IMR-90 (cell line): ENCODE data around the gene NT5DC3. TPM values are rescaled to one million over a fixed set of nuclear protein-coding genes. Genes with fewer than 3 reads are reported as not detected.

Experiments used
- ATAC-seq: fragments of 200-7000 bp; cut with Tn5 transposase; 2 replicates; pipeline ENCODE4 v1.9.1; 2020; ENCODE audit warnings: low read depth, mild to moderate bottlenecking, moderate library complexity
- BruUV-seq: library from RNA; stranded (reverse); fragments of 400-500 nt; replicated peaks from 2 replicates; lab custom pipeline; 2021; lab: Mats Ljungman, UMichigan
- CTCF ChIA-PET: fragments of 300-600 bp; formaldehyde crosslinking; extraction: SDS; loops from one replicate; lab custom pipeline; 2021; ENCODE audit warnings: antibody characterized with exemption; lab: Yijun Ruan, JAX
- POLR2A ChIA-PET: fragments of 300-600 bp; sonication (Branson Sonifier 250); formaldehyde crosslinking; loops from one replicate; lab custom pipeline; 2022; ENCODE audit warnings: antibody characterized with exemption; ENCODE audit not compliant: unreplicated experiment; lab: Charles Lee
- DNase-seq: peaks from one replicate; pipeline ENCODE4 v3.0.0; 2013
- H2AFZ ChIP-seq: replicated peaks from 2 replicates; pipeline ENCODE3; 2013; ENCODE audit warnings: low read length, mild to moderate bottlenecking; ENCODE audit not compliant: poor library complexity
- H2AK5ac ChIP-seq: 2 replicates; pipeline ENCODE4 v1.6.1; 2013; ENCODE audit warnings: low read depth, low read length, inconsistent platforms
- H2AK9ac ChIP-seq: replicated peaks from 2 replicates; pipeline ENCODE3; 2013; ENCODE audit warnings: mild to moderate bottlenecking, low read depth, low read length, moderate library complexity; ENCODE audit not compliant: poor library complexity
- H2BK120ac ChIP-seq: 2 replicates; pipeline ENCODE4 v1.6.1; 2013; ENCODE audit warnings: low read depth, low read length, inconsistent platforms
- H2BK15ac ChIP-seq: 3 replicates; pipeline ENCODE4 v1.6.1; 2013; ENCODE audit warnings: low read depth, low read length, inconsistent platforms
- H2BK20ac ChIP-seq: 2 replicates; pipeline ENCODE4 v1.6.1; 2013; ENCODE audit warnings: low read depth, mild to moderate bottlenecking, inconsistent platforms, low read length, moderate library complexity
- H2BK5ac ChIP-seq: 2 replicates; pipeline ENCODE4 v1.6.1; 2013; ENCODE audit warnings: mild to moderate bottlenecking, low read depth, low read length, inconsistent platforms; ENCODE audit not compliant: poor library complexity, severe bottlenecking
- H3K14ac ChIP-seq: replicated peaks from 2 replicates; pipeline ENCODE4 v1.6.1; 2013; ENCODE audit warnings: low read depth, low read length, inconsistent platforms
- H3K18ac ChIP-seq: 2 replicates; pipeline ENCODE4 v1.6.1; 2013; ENCODE audit warnings: low read depth, low read length, control low read depth
- H3K23ac ChIP-seq: 2 replicates; pipeline ENCODE4 v1.6.1; 2013; ENCODE audit warnings: low read depth, low read length, inconsistent platforms
- H3K27ac ChIP-seq: 2 replicates; pipeline ENCODE4 v1.5.1; 2013; ENCODE audit warnings: mild to moderate bottlenecking, control low read depth, low read length; ENCODE audit not compliant: insufficient read depth
- H3K27me3 ChIP-seq: 2 replicates; pipeline ENCODE4 v1.6.1; 2013; ENCODE audit warnings: low read length; ENCODE audit not compliant: control insufficient read depth, insufficient read depth
- H3K36me3 ChIP-seq: 2 replicates; pipeline ENCODE4 v1.6.1; 2013; ENCODE audit warnings: low read length, mixed read lengths; ENCODE audit not compliant: control insufficient read depth, insufficient read depth
- H3K4ac ChIP-seq: 2 replicates; pipeline ENCODE4 v1.6.1; 2013; ENCODE audit warnings: low read depth, low read length, inconsistent platforms
- H3K4me1 ChIP-seq: 2 replicates; pipeline ENCODE4 v1.6.1; 2013; ENCODE audit warnings: low read length, mixed read lengths; ENCODE audit not compliant: control insufficient read depth, insufficient read depth
- H3K4me2 ChIP-seq: 2 replicates; pipeline ENCODE4 v1.6.1; 2013; ENCODE audit warnings: low read depth, mild to moderate bottlenecking, control low read depth, low read length, moderate library complexity
- H3K4me3 ChIP-seq: 2 replicates; pipeline ENCODE4 v1.5.1; 2013; ENCODE audit warnings: low read depth, mild to moderate bottlenecking, control low read depth, low read length, moderate library complexity; ENCODE audit not compliant: insufficient read depth
- H3K56ac ChIP-seq: 2 replicates; pipeline ENCODE4 v1.6.1; 2013; ENCODE audit warnings: low read length, inconsistent platforms; ENCODE audit not compliant: insufficient read depth; ENCODE audit errors: extremely low read depth
- H3K79me1 ChIP-seq, 2 experiments: 2 replicates each; pipeline ENCODE4 v1.6.1; 2013; ENCODE audit warnings: low read length in 2 of 2, inconsistent platforms in 1 of 2, low read depth in 1 of 2
- H3K9ac ChIP-seq: 2 replicates; pipeline ENCODE4 v1.6.1; 2013; ENCODE audit warnings: low read depth, low read length, control low read depth
- H3K9me1 ChIP-seq: 2 replicates; pipeline ENCODE4 v1.6.1; 2013; ENCODE audit warnings: low read length, inconsistent platforms; ENCODE audit not compliant: insufficient read depth
- H3K9me3 ChIP-seq: 2 replicates; pipeline ENCODE4 v1.6.1; 2013; ENCODE audit warnings: low read length; ENCODE audit not compliant: control insufficient read depth, insufficient read depth
- H4K20me1 ChIP-seq: 2 replicates; pipeline ENCODE4 v1.6.1; 2013; ENCODE audit warnings: low read length, inconsistent platforms; ENCODE audit not compliant: insufficient read depth
- H4K5ac ChIP-seq: 2 replicates; pipeline ENCODE4 v1.6.1; 2013; ENCODE audit warnings: mild to moderate bottlenecking, low read depth, low read length, control low read depth
- H4K8ac ChIP-seq, 2 experiments: 2 replicates each; pipeline ENCODE4 v1.6.1; 2013; ENCODE audit warnings: low read depth in 2 of 2, low read length in 2 of 2, control low read depth in 1 of 2, inconsistent platforms in 1 of 2
- H4K91ac ChIP-seq: 2 replicates; pipeline ENCODE4 v1.6.1; 2013; ENCODE audit warnings: low read depth, low read length, inconsistent platforms; ENCODE audit not compliant: insufficient read depth
- CHD1 ChIP-seq: IDR thresholded peaks from 2 replicates; pipeline ENCODE4 v1.6.1; 2012; ENCODE audit warnings: low read depth, low read length, improper control_type of control experiment
- WGBS, 2 experiments: methylation state at CpG; one replicate each; pipeline versions ENCODE4 v1.1.5 to v1.1.7; 2013; ENCODE audit warnings: missing lambda C conversion rate in 2 of 2; ENCODE audit not compliant: insufficient read length in 1 of 2; ENCODE audit errors: extremely low coverage in 2 of 2; 5-methylcytosine and 5-hydroxymethylcytosine counted together
- dilution Hi-C: fragments of 300-500 bp; cut with HindIII; formaldehyde crosslinking; loops from one replicate; pipeline ENCODE4 v1.14.3; 2018; ENCODE audit warnings: low sequenced_read_pairs; ENCODE audit not compliant: unreplicated experiment
- in situ Hi-C: fragments of 300-500 bp; cut with MboI; formaldehyde crosslinking; loops from 3 replicates; pipeline ENCODE4 v1.14.3; 2019; ENCODE audit warnings: low sequenced_read_pairs, inconsistent platforms, mixed read lengths
- intact Hi-C: fragments of 100-400 bp; cut with micrococcal nuclease; formaldehyde crosslinking; loops from 2 replicates; pipeline ENCODE4 v1.10.0; 2022
- polyA plus RNA-seq, 3 experiments: library from polyadenylated mRNA; depleted of rRNA; stranded (reverse); fragments of >200 nt; gene quantifications; 2 replicates each; pipeline ENCODE4 v1.2.3, GENCODE V29; 2012; ENCODE audit warnings: low replicate concordance in 1 of 3
- total RNA-seq: library from RNA; depleted of rRNA; stranded (reverse); fragments of >200 nt; gene quantifications from 2 replicates; pipeline ENCODE4 v1.2.3, GENCODE V29; 2012

NT5DC3 gene
- total and polyA plus RNA-seq, 2 of the 4 experiments (the other 2 are of a cell fraction) = 7.3 to 17.6 TPM

GRCh38 chr12:103841690-103842584, 903 bp upstream of the NT5DC3 start:
- WGBS, 2 experiments = 33% methylated on average over 7 of the region's 20 CpGs; no CpG with 5 or more reads in 1 of the 2 experiments
- H3K4me1 ChIP-seq = peaks cover 9% of the 10 kb centered on the region
- TF ChIP-seq CHD1 = no peak
- peak overlapping the region; percentile 31; the same call in 1 of the 2 replicates for H4K91ac ChIP-seq
- H2BK15ac ChIP-seq = 0 out of 3 replicates have a peak overlapping the region, but pooled peaks have one; percentile 56
- dilution Hi-C loops = no loop called here
- H4K5ac ChIP-seq = peak overlapping the region; percentile 16
- POLR2A ChIA-PET = no interaction called here
- peaks cover 11 to 24% of the 10 kb centered on the region in 2 experiments; a peak in 3 of 4 replicates for H3K79me1 ChIP-seq
- peak overlapping the region; percentile 49 for H3K27ac ChIP-seq
- peak overlapping the region; percentile 63 for H3K4me2 ChIP-seq
- peak overlapping the region; percentile 96 for H2AK9ac ChIP-seq
- no peak overlapping the region; the same call in 1 of the 2 replicates for H2AK5ac ChIP-seq
- in situ Hi-C loops = no loop called here
- peak overlapping the region; percentile 42 for H3K9ac ChIP-seq
- peak overlapping the region; percentile 67 for H2BK5ac ChIP-seq
- H3K9me3 ChIP-seq = no peaks in the 10 kb centered on the region
- no peaks in the 10 kb centered on the region for H3K36me3 ChIP-seq
- no TSS peak for BruUV-seq
- H2BK120ac ChIP-seq = peak overlapping the region; percentile 5; the same call in 1 of the 2 replicates
- H3K56ac ChIP-seq = no peak overlapping the region
- peak overlapping the region; percentile 80 for H3K4me3 ChIP-seq
- peak overlapping the region in 1 of 2 experiments; percentile 58; a peak in 2 of 4 replicates for H4K8ac ChIP-seq
- H3K9me1 ChIP-seq = peaks cover 9% of the 10 kb centered on the region
- peak overlapping the region; percentile 61 for H3K4ac ChIP-seq
- H2BK20ac ChIP-seq = no peak overlapping the region
- peaks cover 12% of the 10 kb centered on the region for H4K20me1 ChIP-seq
- peak; percentile 22 for ATAC-seq
- no peak overlapping the region for H3K23ac ChIP-seq
- H2AFZ ChIP-seq = peak overlapping the region; percentile 96
- CTCF ChIA-PET = interaction anchor here (0.5 to 1.0 kb wide), 3 partner anchors 9 to 14 kb away, joined by 3 read pairs; no protein-coding TSS in a partner anchor
- no peak overlapping the region; the same call in 1 of the 2 replicates for H3K18ac ChIP-seq
- H3K27me3 ChIP-seq = no peaks in the 10 kb centered on the region
- peak; percentile 76 for DNase-seq
- intact Hi-C loops = loop anchor here (5.0 kb wide), 1 partner anchor 35 kb away; no protein-coding TSS in a partner anchor
- H3K14ac ChIP-seq = peak overlapping the region; percentile 49; the same call in 1 of the 2 replicates
